ENCODE measurements around the gene SSUH2. TPM values are rescaled to one million over a fixed set of nuclear protein-coding genes. Genes with fewer than 3 reads are reported as not detected.

The SSUH2 gene
- total and polyA plus RNA-seq, 2 of the 13 experiments (the other 11 are each of a cell fraction or from before 2014, with no cell fraction given), result 38.1 to 136 TPM

DNA sequence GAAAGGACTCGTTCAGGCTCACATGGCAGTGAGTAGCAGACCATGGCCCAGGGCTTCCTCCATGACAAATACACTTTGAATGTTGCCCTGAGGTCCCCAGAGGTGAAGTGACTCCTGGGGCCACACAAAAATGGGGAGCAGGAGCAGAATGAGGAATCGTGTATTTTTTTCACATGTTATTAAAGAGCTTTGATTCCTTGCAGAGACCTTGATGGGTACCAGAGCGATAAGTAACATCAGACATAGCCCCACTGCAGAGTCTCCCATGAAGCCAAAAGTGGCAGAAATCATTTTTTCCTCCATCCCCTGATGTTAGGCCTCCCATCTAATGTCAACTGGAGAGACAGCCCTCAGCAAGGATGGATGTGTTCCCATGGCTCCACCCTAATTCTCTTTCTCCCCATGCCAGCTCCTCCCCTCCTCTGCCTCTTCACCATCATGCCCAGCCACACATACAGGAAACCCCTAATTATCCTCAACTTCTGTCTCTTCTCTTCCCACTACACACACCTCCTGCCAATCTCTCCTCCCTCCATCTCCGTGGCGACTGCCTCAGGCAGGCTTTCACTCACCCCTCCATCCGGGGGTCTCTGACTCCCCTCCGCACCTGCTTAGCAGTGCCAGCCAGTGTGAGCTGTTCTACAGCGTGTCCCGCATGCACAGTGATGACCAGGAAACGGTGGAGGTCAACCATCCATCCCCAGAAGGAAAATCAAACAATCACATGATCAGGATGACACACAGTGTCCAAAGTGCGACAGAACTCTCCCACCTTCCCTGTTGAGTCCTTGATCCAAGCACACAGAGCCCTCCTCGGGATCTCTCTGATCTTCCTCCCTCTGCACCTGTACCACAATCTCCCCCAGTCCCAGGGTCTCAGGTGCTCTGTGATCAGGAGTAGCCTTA is 7.1 kb upstream of the SSUH2 start (continued):
- no peak for TF ChIP-seq ZNF260 (CRISPR knock-in tag; IDR thresholded peaks at IDR 0.05; ENCODE audit: borderline replicate concordance, low read depth)
- no peak; the same call in 1 of the 2 replicates for TF ChIP-seq KDM4B (CRISPR knock-in tag; IDR thresholded peaks at IDR 0.05)
- peak; percentile 76 for TF ChIP-seq FOXA3 (CRISPR knock-in tag; IDR thresholded peaks at IDR 0.05)
- peak; percentile 68; the same call in 1 of the 2 replicates for TF ChIP-seq ZNF3 (CRISPR knock-in tag; IDR thresholded peaks at IDR 0.05)
- no peak for TF ChIP-seq ZNF17 (CRISPR knock-in tag; IDR thresholded peaks at IDR 0.05)
- TF ChIP-seq, protein P1, sequence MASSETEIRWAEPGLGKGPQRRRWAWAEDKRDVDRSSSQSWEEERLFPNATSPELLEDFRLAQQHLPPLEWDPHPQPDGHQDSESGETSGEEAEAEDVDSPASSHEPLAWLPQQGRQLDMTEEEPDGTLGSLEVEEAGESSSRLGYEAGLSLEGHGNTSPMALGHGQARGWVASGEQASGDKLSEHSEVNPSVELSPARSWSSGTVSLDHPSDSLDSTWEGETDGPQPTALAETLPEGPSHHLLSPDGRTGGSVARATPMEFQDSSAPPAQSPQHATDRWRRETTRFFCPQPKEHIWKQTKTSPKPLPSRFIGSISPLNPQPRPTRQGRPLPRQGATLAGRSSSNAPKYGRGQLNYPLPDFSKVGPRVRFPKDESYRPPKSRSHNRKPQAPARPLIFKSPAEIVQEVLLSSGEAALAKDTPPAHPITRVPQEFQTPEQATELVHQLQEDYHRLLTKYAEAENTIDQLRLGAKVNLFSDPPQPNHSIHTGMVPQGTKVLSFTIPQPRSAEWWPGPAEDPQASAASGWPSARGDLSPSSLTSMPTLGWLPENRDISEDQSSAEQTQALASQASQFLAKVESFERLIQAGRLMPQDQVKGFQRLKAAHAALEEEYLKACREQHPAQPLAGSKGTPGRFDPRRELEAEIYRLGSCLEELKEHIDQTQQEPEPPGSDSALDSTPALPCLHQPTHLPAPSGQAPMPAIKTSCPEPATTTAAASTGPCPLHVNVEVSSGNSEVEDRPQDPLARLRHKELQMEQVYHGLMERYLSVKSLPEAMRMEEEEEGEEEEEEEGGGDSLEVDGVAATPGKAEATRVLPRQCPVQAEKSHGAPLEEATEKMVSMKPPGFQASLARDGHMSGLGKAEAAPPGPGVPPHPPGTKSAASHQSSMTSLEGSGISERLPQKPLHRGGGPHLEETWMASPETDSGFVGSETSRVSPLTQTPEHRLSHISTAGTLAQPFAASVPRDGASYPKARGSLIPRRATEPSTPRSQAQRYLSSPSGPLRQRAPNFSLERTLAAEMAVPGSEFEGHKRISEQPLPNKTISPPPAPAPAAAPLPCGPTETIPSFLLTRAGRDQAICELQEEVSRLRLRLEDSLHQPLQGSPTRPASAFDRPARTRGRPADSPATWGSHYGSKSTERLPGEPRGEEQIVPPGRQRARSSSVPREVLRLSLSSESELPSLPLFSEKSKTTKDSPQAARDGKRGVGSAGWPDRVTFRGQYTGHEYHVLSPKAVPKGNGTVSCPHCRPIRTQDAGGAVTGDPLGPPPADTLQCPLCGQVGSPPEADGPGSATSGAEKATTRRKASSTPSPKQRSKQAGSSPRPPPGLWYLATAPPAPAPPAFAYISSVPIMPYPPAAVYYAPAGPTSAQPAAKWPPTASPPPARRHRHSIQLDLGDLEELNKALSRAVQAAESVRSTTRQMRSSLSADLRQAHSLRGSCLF (CRISPR knock-in tag; IDR thresholded peaks at IDR 0.05; ENCODE audit: borderline replicate concordance), result peak; percentile 80; the same call in 1 of the 2 replicates
- TF ChIP-seq ZNF282 (IDR thresholded peaks at IDR 0.05; ENCODE audit: partially characterized antibody), result no peak
- no peak for TF ChIP-seq HOXD1 (CRISPR knock-in tag; IDR thresholded peaks at IDR 0.05)
- TF ChIP-seq SMAD9 (CRISPR knock-in tag; IDR thresholded peaks at IDR 0.05), result 0 out of 2 replicates have a peak, but pooled peaks have one; percentile 26
- no peak for TF ChIP-seq SNRNP70 (IDR thresholded peaks at IDR 0.05; ENCODE audit: low read depth, low read length)
- TF ChIP-seq NFATC3 (CRISPR knock-in tag; IDR thresholded peaks at IDR 0.05), result peak; percentile 84; the same call in 1 of the 2 replicates
- no peak for TF ChIP-seq SIX1 (CRISPR knock-in tag; IDR thresholded peaks at IDR 0.05; ENCODE audit: borderline replicate concordance)
- no peak for TF ChIP-seq MBNL3 (CRISPR knock-in tag; conservative IDR thresholded peaks at IDR 0.05)
- TF ChIP-seq, protein P2, sequence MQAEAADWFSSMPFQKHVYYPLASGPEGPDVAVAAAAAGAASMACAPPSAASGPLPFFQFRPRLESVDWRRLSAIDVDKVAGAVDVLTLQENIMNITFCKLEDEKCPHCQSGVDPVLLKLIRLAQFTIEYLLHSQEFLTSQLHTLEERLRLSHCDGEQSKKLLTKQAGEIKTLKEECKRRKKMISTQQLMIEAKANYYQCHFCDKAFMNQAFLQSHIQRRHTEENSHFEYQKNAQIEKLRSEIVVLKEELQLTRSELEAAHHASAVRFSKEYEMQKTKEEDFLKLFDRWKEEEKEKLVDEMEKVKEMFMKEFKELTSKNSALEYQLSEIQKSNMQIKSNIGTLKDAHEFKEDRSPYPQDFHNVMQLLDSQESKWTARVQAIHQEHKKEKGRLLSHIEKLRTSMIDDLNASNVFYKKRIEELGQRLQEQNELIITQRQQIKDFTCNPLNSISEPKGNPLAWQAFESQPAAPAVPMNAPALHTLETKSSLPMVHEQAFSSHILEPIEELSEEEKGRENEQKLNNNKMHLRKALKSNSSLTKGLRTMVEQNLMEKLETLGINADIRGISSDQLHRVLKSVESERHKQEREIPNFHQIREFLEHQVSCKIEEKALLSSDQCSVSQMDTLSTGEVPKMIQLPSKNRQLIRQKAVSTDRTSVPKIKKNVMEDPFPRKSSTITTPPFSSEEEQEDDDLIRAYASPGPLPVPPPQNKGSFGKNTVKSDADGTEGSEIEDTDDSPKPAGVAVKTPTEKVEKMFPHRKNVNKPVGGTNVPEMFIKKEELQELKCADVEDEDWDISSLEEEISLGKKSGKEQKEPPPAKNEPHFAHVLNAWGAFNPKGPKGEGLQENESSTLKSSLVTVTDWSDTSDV (CRISPR knock-in tag; IDR thresholded peaks at IDR 0.05), result no peak
- TF ChIP-seq, protein P3, sequence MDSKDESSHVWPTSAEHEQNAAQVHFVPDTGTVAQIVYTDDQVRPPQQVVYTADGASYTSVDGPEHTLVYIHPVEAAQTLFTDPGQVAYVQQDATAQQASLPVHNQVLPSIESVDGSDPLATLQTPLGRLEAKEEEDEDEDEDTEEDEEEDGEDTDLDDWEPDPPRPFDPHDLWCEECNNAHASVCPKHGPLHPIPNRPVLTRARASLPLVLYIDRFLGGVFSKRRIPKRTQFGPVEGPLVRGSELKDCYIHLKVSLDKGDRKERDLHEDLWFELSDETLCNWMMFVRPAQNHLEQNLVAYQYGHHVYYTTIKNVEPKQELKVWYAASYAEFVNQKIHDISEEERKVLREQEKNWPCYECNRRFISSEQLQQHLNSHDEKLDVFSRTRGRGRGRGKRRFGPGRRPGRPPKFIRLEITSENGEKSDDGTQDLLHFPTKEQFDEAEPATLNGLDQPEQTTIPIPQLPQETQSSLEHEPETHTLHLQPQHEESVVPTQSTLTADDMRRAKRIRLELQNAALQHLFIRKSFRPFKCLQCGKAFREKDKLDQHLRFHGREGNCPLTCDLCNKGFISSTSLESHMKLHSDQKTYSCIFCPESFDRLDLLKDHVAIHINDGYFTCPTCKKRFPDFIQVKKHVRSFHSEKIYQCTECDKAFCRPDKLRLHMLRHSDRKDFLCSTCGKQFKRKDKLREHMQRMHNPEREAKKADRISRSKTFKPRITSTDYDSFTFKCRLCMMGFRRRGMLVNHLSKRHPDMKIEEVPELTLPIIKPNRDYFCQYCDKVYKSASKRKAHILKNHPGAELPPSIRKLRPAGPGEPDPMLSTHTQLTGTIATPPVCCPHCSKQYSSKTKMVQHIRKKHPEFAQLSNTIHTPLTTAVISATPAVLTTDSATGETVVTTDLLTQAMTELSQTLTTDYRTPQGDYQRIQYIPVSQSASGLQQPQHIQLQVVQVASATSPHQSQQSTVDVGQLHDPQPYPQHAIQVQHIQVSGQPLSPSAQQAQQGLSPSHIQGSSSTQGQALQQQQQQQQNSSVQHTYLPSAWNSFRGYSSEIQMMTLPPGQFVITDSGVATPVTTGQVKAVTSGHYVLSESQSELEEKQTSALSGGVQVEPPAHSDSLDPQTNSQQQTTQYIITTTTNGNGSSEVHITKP (CRISPR knock-in tag; IDR thresholded peaks at IDR 0.05; ENCODE audit: low read depth), result peak; percentile 70; the same call in 1 of the 2 replicates

All from HepG2 (cell line).